ENCODE results near the gene ZBTB16.

Gene ZBTB16

DNA sequence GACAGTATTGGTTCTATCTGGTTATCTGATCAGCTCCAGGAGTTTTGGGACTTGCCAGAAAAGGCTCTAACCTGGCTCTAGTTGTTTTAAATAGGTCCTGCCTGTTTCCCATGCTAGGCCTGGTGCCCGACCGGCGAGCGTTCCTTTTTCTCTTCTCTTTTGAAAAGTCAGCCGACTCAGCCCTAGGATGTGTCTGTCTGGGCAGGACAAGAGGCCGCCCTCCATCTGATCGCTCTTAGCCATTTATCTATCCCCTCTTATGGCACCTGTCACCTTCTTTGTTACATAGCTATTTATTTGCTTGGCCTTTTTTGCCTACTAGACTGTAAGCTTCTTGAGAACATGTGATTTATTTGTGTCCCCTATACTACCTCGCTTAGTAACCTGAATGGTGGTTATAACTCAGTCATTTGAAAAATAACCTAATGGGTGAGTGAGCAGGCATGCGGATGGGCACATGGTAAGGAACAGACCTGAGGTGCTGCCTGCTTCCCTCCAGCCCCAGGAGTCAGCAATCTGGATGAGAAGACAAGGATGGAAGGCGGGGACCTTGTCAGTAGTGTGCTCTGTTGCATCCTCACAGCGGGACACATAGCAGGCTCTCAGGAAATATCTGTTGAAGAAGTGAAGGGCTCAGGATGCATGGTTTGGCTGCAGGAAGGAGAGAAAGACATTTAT lies 108.4 kb downstream of the ZBTB16 start:
- POLR2A ChIA-PET = interaction anchor here (0.6 to 1.7 kb wide), 3 partner anchors 14 to 283 kb away, joined by 3 to 5 read pairs (median 3); no protein-coding TSS in a partner anchor
- CTCF ChIA-PET = interaction anchor here (1.0 to 3.4 kb wide), 3 partner anchors 12 to 172 kb away, joined by 3 to 12 read pairs (median 11); no protein-coding TSS in a partner anchor
- Histone ChIP-seq H3K9me3 (ENCODE audit: control insufficient read depth, insufficient read depth, low read depth, low read length) (no peaks in the 10 kb centered on the region), H3K4me1 (ENCODE audit: control insufficient read depth, insufficient read depth, low read length) (peaks cover 17% of the 10 kb centered on the region), H3K27ac (ENCODE audit: extremely low read depth, low read depth, low read length) (peak overlapping the region; percentile 48), H3K4me3 (ENCODE audit: low read depth, low read length) (no peak overlapping the region), H3K36me3 (ENCODE audit: control insufficient read depth in 2 of 2, insufficient read depth in 1 of 2, low read length in 2 of 2) (no peaks in the 10 kb centered on the region)
- no peak for TF ChIP-seq ZNF221 (tag by site-specific recombination; IDR thresholded peaks at IDR 0.05; ENCODE audit: borderline replicate concordance)
- TF ChIP-seq ZNF354C (tag by site-specific recombination; IDR thresholded peaks at IDR 0.05; ENCODE audit: borderline replicate concordance, low read depth) = no peak
- no peak for TF ChIP-seq ZNF776 (tag by site-specific recombination; IDR thresholded peaks at IDR 0.05; ENCODE audit: borderline replicate concordance)
- no peak for TF ChIP-seq ZNF518A (tag by site-specific recombination; conservative IDR thresholded peaks at IDR 0.05; ENCODE audit: low read depth)
- TF ChIP-seq HOXA7 (CRISPR knock-in tag; IDR thresholded peaks at IDR 0.05; ENCODE audit: borderline replicate concordance) = no peak
- no peak for TF ChIP-seq ZNF146 (tag by site-specific recombination; IDR thresholded peaks at IDR 0.05)
- no peak for TF ChIP-seq ZNF404 (tag by site-specific recombination; IDR thresholded peaks at IDR 0.05)
- no peak for TF ChIP-seq ZNF558 (tag by site-specific recombination; IDR thresholded peaks at IDR 0.05)
- TF ChIP-seq ZBTB11 (tag by site-specific recombination; conservative IDR thresholded peaks at IDR 0.05; ENCODE audit: low read depth) = no peak
- no peak for TF ChIP-seq ZNF623 (tag by site-specific recombination; IDR thresholded peaks at IDR 0.05)
- TF ChIP-seq ZBTB8A (tag by site-specific recombination; IDR thresholded peaks at IDR 0.05) = no peak
- TF ChIP-seq SP3 (tag by site-specific recombination; IDR thresholded peaks at IDR 0.05) = no peak
- TF ChIP-seq ZNF132 (tag by site-specific recombination; IDR thresholded peaks at IDR 0.05; ENCODE audit: borderline replicate concordance) = no peak
- no peak for TF ChIP-seq ZNF600 (tag by site-specific recombination; IDR thresholded peaks at IDR 0.05)

DNA sequence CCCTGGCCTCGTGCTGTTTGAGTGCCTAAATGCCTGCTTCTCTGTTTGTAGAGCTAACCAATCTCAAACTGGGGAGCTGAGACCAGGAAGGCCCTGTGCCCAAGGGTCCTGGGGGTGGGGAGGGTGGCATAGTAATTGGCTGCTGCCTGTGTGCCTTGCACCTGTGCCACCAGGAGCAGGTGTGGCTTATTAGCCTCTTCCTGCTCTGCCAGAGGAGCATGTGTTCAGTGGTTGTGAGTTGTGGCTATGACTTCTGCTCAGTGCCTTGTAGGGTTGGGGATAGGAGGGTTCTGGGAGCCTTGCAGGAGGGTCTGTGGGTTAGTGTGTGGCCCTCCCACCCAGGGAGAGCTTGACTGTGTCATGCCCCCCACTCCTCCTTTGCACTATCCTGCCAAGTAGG lies 109.2 kb downstream of the ZBTB16 start:
- ChIA-PET CTCF (interaction anchor here (0.6 to 3.4 kb wide), 4 partner anchors 11 to 193 kb away, joined by 3 to 12 read pairs (median 7); no protein-coding TSS in a partner anchor), POLR2A (interaction anchor here (1.7 to 1.8 kb wide), 2 partner anchors 8 to 14 kb away, joined by 3 to 4 read pairs; no protein-coding TSS in a partner anchor)
- no peak overlapping the region for H3K4me3 ChIP-seq (ENCODE audit: low read depth, low read length)
- peaks cover 13% of the 10 kb centered on the region for H3K4me1 ChIP-seq (ENCODE audit: control insufficient read depth, insufficient read depth, low read length)
- no peak overlapping the region for H3K27ac ChIP-seq (ENCODE audit: extremely low read depth, low read depth, low read length)
- TF ChIP-seq PRDM1 (tag by site-specific recombination; IDR thresholded peaks at IDR 0.05) (no peak), ZNF48 (tag by site-specific recombination; IDR thresholded peaks at IDR 0.05) (no peak), ZNF211 (tag by site-specific recombination; IDR thresholded peaks at IDR 0.05; ENCODE audit: low read depth) (no peak), ZNF341 (tag by site-specific recombination; IDR thresholded peaks at IDR 0.05; ENCODE audit: low read depth) (no peak), GLIS1 (tag by site-specific recombination; IDR thresholded peaks at IDR 0.05) (peak; percentile 33; the same call in 1 of the 2 replicates)
- no peaks in the 10 kb centered on the region for H3K36me3 ChIP-seq (ENCODE audit: control insufficient read depth in 2 of 2, insufficient read depth in 1 of 2, low read length in 2 of 2)
- H3K9me3 ChIP-seq (ENCODE audit: control insufficient read depth, insufficient read depth, low read depth, low read length) = no peaks in the 10 kb centered on the region

All from HEK293 (cell line).